SK-N-SH (cell line): ENCODE measurements around the gene IL12B. TPM values are rescaled to one million over a fixed set of nuclear protein-coding genes. Genes with fewer than 3 reads are reported as not detected.
"Not testable (repeated sequence)": the region's sequence is repeated elsewhere in the genome, so short reads cannot be mapped to it uniquely, and the experiment has no call there.

Source experiments
- CTCF ChIA-PET: fragments of 300-600, 350-600 bp; formaldehyde crosslinking; extraction: SDS; loops from one replicate; lab custom pipeline; 2021; lab: Yijun Ruan, JAX
- POLR2A ChIA-PET: fragments of 350-600 bp; sonication (Branson Sonifier 250); formaldehyde crosslinking; extraction: SDS; loops from one replicate; lab custom pipeline; 2020; ENCODE audit warnings: antibody characterized with exemption, inconsistent platforms; lab: Yijun Ruan, JAX
- DNase-seq: peaks from one replicate; pipeline ENCODE4 v3.0.0; 2012
- H2AFZ ChIP-seq: fragments of 200-600 bp; sonication (generic); 2 replicates; pipeline ENCODE4 v1.8.1; 2016; ENCODE audit warnings: antibody characterized with exemption, mild to moderate bottlenecking, low read depth
- H3F3A ChIP-seq: fragments of 200-600 bp; sonication (generic); replicated peaks from 2 replicates; pipeline ENCODE3; 2016; ENCODE audit warnings: antibody characterized with exemption, mild to moderate bottlenecking; ENCODE audit not compliant: insufficient read depth
- H3K27ac ChIP-seq, 2 experiments: fragments of 200-500 bp in 1 of 2; fragments of 200-600 bp in 1 of 2; sonication (Bioruptor generic) in 1 of 2; sonication (generic), shearing (Covaris generic) in 1 of 2; 2 replicates each; pipeline versions ENCODE4 v1.5.1 to v1.6.1; 2014 to 2016; ENCODE audit warnings: low read depth in 2 of 2, inconsistent platforms in 1 of 2, low read length in 1 of 2, mild to moderate bottlenecking in 1 of 2, mixed read lengths in 1 of 2
- H3K27me3 ChIP-seq: fragments of 200-600 bp; sonication (generic), shearing (Covaris generic); 2 replicates; pipeline ENCODE4 v1.6.1; 2016; ENCODE audit warnings: mixed run types; ENCODE audit not compliant: insufficient read depth
- H3K36me3 ChIP-seq, 2 experiments: fragments of 200-500 bp in 1 of 2; fragments of 200-600 bp in 1 of 2; sonication (Bioruptor generic) in 1 of 2; sonication (generic) in 1 of 2; replicated peaks in 1 of 2; 2 replicates each; pipeline versions ENCODE3 to v1.5.1; 2014 to 2016; ENCODE audit warnings: low read length in 1 of 2, mild to moderate bottlenecking in 1 of 2; ENCODE audit not compliant: insufficient read depth in 2 of 2, control insufficient read depth in 1 of 2
- H3K4me1 ChIP-seq, 2 experiments: fragments of 200-500 bp in 1 of 2; fragments of 200-600 bp in 1 of 2; sonication (Bioruptor generic) in 1 of 2; sonication (generic), shearing (Covaris generic) in 1 of 2; 2 replicates each; pipeline versions ENCODE4 v1.5.1 to v1.6.1; 2014 to 2016; ENCODE audit warnings: low read depth in 1 of 2, low read length in 1 of 2, mixed run types in 1 of 2; ENCODE audit not compliant: insufficient read depth in 2 of 2, control insufficient read depth in 1 of 2
- H3K4me2 ChIP-seq: fragments of 200-600 bp; sonication (generic), shearing (Covaris generic); 2 replicates; pipeline ENCODE4 v1.6.1; 2017; ENCODE audit warnings: mixed run types
- H3K4me3 ChIP-seq, 2 experiments: fragments of 200-500 bp in 1 of 2; fragments of 200-600 bp in 1 of 2; sonication (Bioruptor generic) in 1 of 2; sonication (generic), shearing (Covaris generic) in 1 of 2; 2 replicates each; pipeline versions ENCODE4 v1.5.1 to v1.8.1; 2014 to 2016; ENCODE audit warnings: low read depth in 2 of 2, inconsistent platforms in 1 of 2, low read length in 1 of 2, mild to moderate bottlenecking in 1 of 2, mixed read lengths in 1 of 2, moderate library complexity in 1 of 2
- H3K79me2 ChIP-seq: fragments of 200-600 bp; sonication (generic); 2 replicates; pipeline ENCODE4 v1.8.1; 2017; ENCODE audit warnings: mild to moderate bottlenecking; ENCODE audit not compliant: insufficient read depth
- H3K9ac ChIP-seq: fragments of 200-600 bp; sonication (generic); 2 replicates; pipeline ENCODE4 v1.6.1; 2017; ENCODE audit warnings: mixed run types
- H3K9me2 ChIP-seq: fragments of 200-600 bp; sonication (generic); 2 replicates; pipeline ENCODE4 v1.6.1; 2017; ENCODE audit warnings: mixed run types
- H3K9me3 ChIP-seq: fragments of 200-600 bp; sonication (generic); 2 replicates; pipeline ENCODE4 v1.6.1; 2017; ENCODE audit warnings: mixed run types, mild to moderate bottlenecking, moderate library complexity
- H4K20me1 ChIP-seq: fragments of 200-600 bp; sonication (generic); 2 replicates; pipeline ENCODE4 v1.6.1; 2017; ENCODE audit warnings: mild to moderate bottlenecking, mixed run types; ENCODE audit not compliant: insufficient read depth
- EP300 ChIP-seq, 2 experiments: IDR thresholded peaks; 2 replicates each; pipeline versions ENCODE4 v1.4.0 to v1.6.1; 2012; ENCODE audit warnings: borderline replicate concordance in 1 of 2, low read depth in 1 of 2, low read length in 1 of 2
- EZH2phosphoT487 ChIP-seq: fragments of 200-600 bp; sonication (generic); IDR thresholded peaks from 2 replicates; pipeline ENCODE4 v1.6.1; 2017; ENCODE audit warnings: low read depth, mixed run types, mild to moderate bottlenecking, antibody characterized with exemption, moderate library complexity, borderline replicate concordance
- FOSL2 ChIP-seq: IDR thresholded peaks from 2 replicates; pipeline ENCODE4 v1.4.0; 2012; ENCODE audit warnings: low read depth, mild to moderate bottlenecking, moderate library complexity, borderline replicate concordance
- MAX ChIP-seq: IDR thresholded peaks from 2 replicates; pipeline ENCODE4 v1.4.0; 2012; ENCODE audit warnings: low read depth
- MEF2A ChIP-seq: IDR thresholded peaks from 2 replicates; pipeline ENCODE4 v1.4.0; 2012; ENCODE audit warnings: low read depth, borderline replicate concordance
- NRF1 ChIP-seq: IDR thresholded peaks from 2 replicates; pipeline ENCODE4 v1.6.1; 2012; ENCODE audit warnings: low read depth, mild to moderate bottlenecking, low read length
- PBX3 ChIP-seq: IDR thresholded peaks from 2 replicates; pipeline ENCODE4; 2012
- POLR2AphosphoS5 ChIP-seq: IDR thresholded peaks from 2 replicates; pipeline ENCODE4 v1.6.1; 2012; ENCODE audit warnings: low read depth, low read length
- RCOR1 ChIP-seq: fragments of 150-350 bp; IDR thresholded peaks from 2 replicates; pipeline ENCODE4 v1.6.1; 2017; ENCODE audit warnings: antibody characterized with exemption, low read length
- RXRA ChIP-seq: IDR thresholded peaks from 2 replicates; pipeline ENCODE4 v1.4.0; 2012; ENCODE audit warnings: low read depth, mild to moderate bottlenecking, borderline replicate concordance
- SIN3A ChIP-seq: IDR thresholded peaks from 2 replicates; pipeline ENCODE4 v1.6.1; 2012; ENCODE audit warnings: low read depth, mild to moderate bottlenecking, low read length, moderate library complexity, borderline replicate concordance
- ZBTB33 ChIP-seq: IDR thresholded peaks from 2 replicates; pipeline ENCODE4 v1.4.0; 2012; ENCODE audit warnings: low read depth, borderline replicate concordance
- WGBS: methylation state at CpG from one replicate; pipeline ENCODE4 v1.1.6; 2017; ENCODE audit warnings: low lambda C conversion rate; 5-methylcytosine and 5-hydroxymethylcytosine counted together
- polyA plus RNA-seq, 3 experiments: library from polyadenylated mRNA; depleted of rRNA; stranded (reverse); fragments of >200 nt; gene quantifications; 2 replicates each; pipeline ENCODE4 v1.2.3, GENCODE V29; 2012

Gene IL12B
- polyA plus RNA-seq, 1 of the 3 experiments (the other 2 are of a cell fraction) = not detected

DNA sequence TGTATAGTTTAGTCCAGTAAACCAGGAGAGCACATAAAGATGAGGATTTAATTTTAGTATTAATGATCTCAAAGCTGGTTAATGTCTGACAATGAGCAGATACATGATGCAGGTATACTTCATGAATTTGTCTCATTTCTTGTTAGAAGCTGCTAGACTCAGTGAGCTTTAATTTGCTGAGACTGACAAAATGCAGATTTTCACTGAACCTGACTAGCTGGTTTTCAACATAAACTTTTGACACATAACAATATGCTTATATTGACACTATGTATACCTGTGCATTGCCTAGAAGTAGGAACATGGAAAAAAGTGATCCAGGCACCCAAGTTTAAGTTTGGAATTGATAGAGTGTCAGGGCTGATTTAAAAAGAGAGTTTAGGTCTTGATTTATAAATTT lies 56.4 kb downstream of the IL12B start:
- ChIA-PET POLR2A (interaction anchor here (1.5 kb wide), 1 partner anchor 65 kb away, joined by 3 read pairs; no protein-coding TSS in a partner anchor), CTCF (interaction anchor here (0.8 to 2.2 kb wide), 5 partner anchors 10 to 713 kb away, joined by 3 to 6 read pairs (median 4); no protein-coding TSS in a partner anchor)
- H3K9ac ChIP-seq = no peak overlapping the region
- no peaks in the 10 kb centered on the region for H3F3A ChIP-seq
- no peak for TF ChIP-seq ZBTB33
- no peak for TF ChIP-seq POLR2AphosphoS5
- TF ChIP-seq SIN3A = no peak
- TF ChIP-seq RXRA = no peak
- TF ChIP-seq EZH2phosphoT487 = no peak
- TF ChIP-seq MAX = no peak
- H3K79me2 ChIP-seq = peaks cover 5% of the 10 kb centered on the region; the same call in 1 of the 2 replicates
- H3K9me3 ChIP-seq = no peaks in the 10 kb centered on the region
- H4K20me1 ChIP-seq = no peaks in the 10 kb centered on the region
- H3K4me3 ChIP-seq = no peak overlapping the region
- H3K9me2 ChIP-seq = no peaks in the 10 kb centered on the region
- no peak for DNase-seq
- H3K4me2 ChIP-seq = no peak overlapping the region
- no peaks in the 10 kb centered on the region for H3K4me1 ChIP-seq
- no peak overlapping the region for H2AFZ ChIP-seq
- peaks cover 86 to 91% of the 10 kb centered on the region in 2 experiments for H3K36me3 ChIP-seq
- no peak overlapping the region for H3K27ac ChIP-seq
- H3K27me3 ChIP-seq = no peaks in the 10 kb centered on the region

GRCh38 chr5:159269723-159270122 lies 60.6 kb downstream of the IL12B start:
- no peaks in the 10 kb centered on the region for H3F3A ChIP-seq
- peaks cover 0 to under 1% of the 10 kb centered on the region in 2 experiments; a peak in 1 of 4 replicates for H3K4me1 ChIP-seq
- 86% methylated on average over 2 of the region's 2 CpGs for WGBS
- TF ChIP-seq MAX (no peak), MEF2A (no peak), NRF1 (no peak), EP300 (IDR thresholded peaks at IDR 0.05; ENCODE audit: borderline replicate concordance in 1 of 2, low read depth in 1 of 2, low read length in 1 of 2) (no peak), RCOR1 (no peak), ZBTB33 (no peak), FOSL2 (no peak), PBX3 (no peak)
- ChIA-PET POLR2A (no interaction called here), CTCF (no interaction called here)
- no peaks in the 10 kb centered on the region for H3K27me3 ChIP-seq
- no peak overlapping the region for H3K27ac ChIP-seq
- DNase-seq = no peak
- H4K20me1 ChIP-seq = peaks cover 5% of the 10 kb centered on the region
- H3K9ac ChIP-seq = no peak overlapping the region
- H3K9me3 ChIP-seq = no peaks in the 10 kb centered on the region
- no peak overlapping the region for H3K4me2 ChIP-seq
- peaks cover 62 to 63% of the 10 kb centered on the region in 2 experiments for H3K36me3 ChIP-seq
- H3K79me2 ChIP-seq = peaks cover 43% of the 10 kb centered on the region
- no peak overlapping the region for H2AFZ ChIP-seq
- no peak overlapping the region for H3K4me3 ChIP-seq
- H3K9me2 ChIP-seq = no peaks in the 10 kb centered on the region

- H3K4me1 ChIP-seq = peaks cover 0 to 10% of the 10 kb centered on the region in 2 experiments; a peak in 2 of 4 replicates
- H3K4me2 ChIP-seq, H3K9me3 ChIP-seq, H3K9ac ChIP-seq, POLR2A ChIA-PET, H3K9me2 ChIP-seq, H3K27ac ChIP-seq, DNase-seq, H3K4me3 ChIP-seq, H4K20me1 ChIP-seq, H2AFZ ChIP-seq, H3F3A ChIP-seq, H3K27me3 ChIP-seq: not testable (repeated sequence)
- H3K36me3 ChIP-seq = peaks cover 34 to 35% of the 10 kb centered on the region in 2 experiments
- CTCF ChIA-PET = interaction anchor here (2.3 kb wide), 1 partner anchor 110 kb away, joined by 9 read pairs; no protein-coding TSS in a partner anchor
- H3K79me2 ChIP-seq = peaks cover 59% of the 10 kb centered on the region
- 100% methylated on average over 1 of the region's 2 CpGs for WGBS
Measured at GRCh38 chr5:159266764-159267163, 63.5 kb downstream of the IL12B start.
